Adipocyte (in vitro differentiated cells): ENCODE data around the gene GUCA2B.

Experiments
- DNase-seq: peaks from one replicate; pipeline ENCODE4 v3.0.0-alpha.2; 2015; ENCODE audit warnings: low read depth
- H3K27me3 ChIP-seq: replicated peaks from 2 replicates; pipeline ENCODE4 v1.7.0; 2013; ENCODE audit warnings: mild to moderate bottlenecking, low read length, moderate library complexity; ENCODE audit not compliant: control insufficient read depth, insufficient read depth
- H3K36me3 ChIP-seq: 2 replicates; pipeline ENCODE4 v1.7.0; 2013; ENCODE audit warnings: low read length, mild to moderate bottlenecking, moderate library complexity; ENCODE audit not compliant: control insufficient read depth, insufficient read depth, severe bottlenecking
- H3K4me1 ChIP-seq: 2 replicates; pipeline ENCODE4 v1.7.0; 2013; ENCODE audit warnings: mild to moderate bottlenecking, low read length, moderate library complexity; ENCODE audit not compliant: control insufficient read depth, insufficient read depth
- H3K4me3 ChIP-seq: 2 replicates; pipeline ENCODE4 v1.7.0; 2013; ENCODE audit warnings: mild to moderate bottlenecking, low read length, moderate library complexity
- H3K9ac ChIP-seq: 2 replicates; pipeline ENCODE4 v1.7.0; 2013; ENCODE audit warnings: mild to moderate bottlenecking, low read length, moderate library complexity
- H3K9me3 ChIP-seq: 2 replicates; pipeline ENCODE4 v1.7.0; 2013; ENCODE audit warnings: mild to moderate bottlenecking, low read length, moderate library complexity; ENCODE audit not compliant: control insufficient read depth

Gene GUCA2B

GRCh38 chr1:42198251-42198650, 45.0 kb downstream of the GUCA2B start:
- no peaks in the 10 kb centered on the region for H3K9me3 ChIP-seq
- peaks cover 78% of the 10 kb centered on the region for H3K36me3 ChIP-seq
- H3K4me3 ChIP-seq = no peak overlapping the region
- no peaks in the 10 kb centered on the region for H3K27me3 ChIP-seq
- H3K9ac ChIP-seq = no peak overlapping the region
- no peak for DNase-seq
- no peaks in the 10 kb centered on the region for H3K4me1 ChIP-seq

- Histone ChIP-seq H3K4me3 (no peak overlapping the region), H3K9ac (no peak overlapping the region), H3K27me3 (no peaks in the 10 kb centered on the region), H3K36me3 (peaks cover 43% of the 10 kb centered on the region), H3K9me3 (no peaks in the 10 kb centered on the region), H3K4me1 (no peaks in the 10 kb centered on the region)
- no peak for DNase-seq
These were observed 48.8 kb downstream of the GUCA2B start for GRCh38 chr1:42201986-42202385.
